H1 (cell line): ENCODE data around the gene LRR1. TPM values are rescaled to one million over a fixed set of nuclear protein-coding genes. Genes with fewer than 3 reads are reported as not detected.

ENCODE experiments used
- CTCF ChIP-seq, 3 experiments: IDR thresholded peaks; 1 replicate in 2 of 3; 2 replicates in 1 of 3; pipeline versions ENCODE4 v1.5.1 to v1.6.1; 2011; ENCODE audit warnings: low read length in 3 of 3, mild to moderate bottlenecking in 3 of 3, inconsistent platforms in 2 of 3, low read depth in 1 of 3, moderate library complexity in 1 of 3; ENCODE audit not compliant: insufficient read depth in 1 of 3; ENCODE audit errors: control extremely low read depth in 1 of 3
- JUN ChIP-seq: IDR thresholded peaks from 2 replicates; pipeline ENCODE4 v1.6.1; 2011; ENCODE audit warnings: low read depth, mild to moderate bottlenecking, improper control_type of control experiment, low read length
- JUND ChIP-seq: IDR thresholded peaks from 2 replicates; pipeline ENCODE4 v1.6.1; 2011; ENCODE audit warnings: mild to moderate bottlenecking, improper control_type of control experiment, low read length
- MAFK ChIP-seq: IDR thresholded peaks from 2 replicates; pipeline ENCODE4 v1.6.1; 2012; ENCODE audit warnings: low read depth, mild to moderate bottlenecking, improper control_type of control experiment, low read length
- TAF1 ChIP-seq: IDR thresholded peaks from 2 replicates; pipeline ENCODE4 v1.6.1; 2011; ENCODE audit warnings: mild to moderate bottlenecking, low read depth, low read length
- polyA plus RNA-seq, 7 experiments: library from polyadenylated mRNA; depleted of rRNA in 3 of 7; stranded (reverse) in 5 of 7; unstranded in 2 of 7; fragments of >200 nt in 5 of 7; fragments of 200-250 nt in 2 of 7; gene quantifications; 1 replicate in 5 of 7; 2 replicates in 1 of 7; 4 replicates in 1 of 7; pipeline versions ENCODE4 v1.2.1 to v1.2.3, GENCODE V29; 2011 to 2013; ENCODE audit warnings: missing spikeins in 2 of 7, mixed read lengths in 2 of 7
- total RNA-seq: library from RNA; stranded (reverse); fragmentation: NEBNext Ultra II Directional; extraction: Animal tissue kit (Norgen Biotek cat#: 25700); gene quantifications from 2 replicates; pipeline ENCODE4 v1.2.1, GENCODE V29; 2021
- TF ChIP-seq, protein P1 (sequence below): fragments of 300-600 bp; sonication (generic); IDR thresholded peaks from 2 replicates; pipeline ENCODE4 v1.7.1; 2012; ENCODE audit warnings: low read length, moderate library complexity, mild to moderate bottlenecking, inconsistent platforms; ENCODE audit not compliant: insufficient replicate concordance

Gene LRR1
- total and polyA plus RNA-seq, 2 of the 8 experiments (the other 6 are each of a cell fraction or from before 2014, with no cell fraction given): 30.7 to 37.5 TPM

DNA sequence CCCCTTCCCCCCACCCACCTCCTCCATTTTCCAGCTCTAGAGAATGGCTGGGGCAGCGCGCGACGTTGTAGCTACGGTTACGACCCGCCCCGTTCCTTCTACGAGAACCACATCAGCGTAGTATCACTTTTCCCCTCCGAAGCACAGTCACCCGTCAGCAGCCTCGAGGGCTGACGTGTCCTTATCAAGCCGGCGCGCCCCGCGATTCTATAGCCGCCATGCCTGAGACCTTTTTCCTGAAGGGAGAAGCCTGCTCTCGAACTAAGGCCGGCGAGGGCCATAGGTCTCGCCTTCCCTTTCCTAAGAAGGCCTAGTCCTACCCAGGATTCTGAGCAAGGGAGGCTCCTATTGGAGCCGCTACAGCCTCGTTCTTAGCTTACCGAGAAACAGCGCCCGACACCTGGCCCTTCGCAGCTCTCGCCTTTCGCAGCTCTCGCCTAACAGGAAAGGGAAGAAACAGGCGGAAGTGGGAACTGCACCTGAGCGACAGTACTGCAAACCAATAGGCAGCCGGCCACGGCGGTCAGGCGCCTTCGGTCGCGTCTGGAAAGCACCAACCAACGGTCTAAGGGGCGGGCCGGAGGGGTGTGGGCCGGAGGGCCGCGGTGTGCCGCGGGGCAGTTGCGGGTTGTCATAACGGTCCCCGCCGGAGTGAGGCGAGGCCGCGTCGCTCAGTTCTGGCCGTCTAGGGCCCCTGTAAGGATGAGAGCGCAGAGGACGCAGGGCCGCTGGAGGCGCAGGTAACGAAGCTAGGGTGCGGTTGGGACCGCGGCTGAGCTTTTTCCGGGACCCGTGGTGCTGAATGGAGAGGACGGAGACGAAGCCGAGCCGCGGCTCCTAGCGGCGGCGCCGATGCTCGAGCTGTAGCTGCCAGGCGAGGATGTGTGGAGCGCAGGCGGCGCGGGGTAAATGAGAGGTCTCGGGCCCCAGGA is 21.7 kb downstream of the LRR1 start, which contains the start of the genes MGAT2 and RPL36AL (continued):
- TF ChIP-seq, protein P1, sequence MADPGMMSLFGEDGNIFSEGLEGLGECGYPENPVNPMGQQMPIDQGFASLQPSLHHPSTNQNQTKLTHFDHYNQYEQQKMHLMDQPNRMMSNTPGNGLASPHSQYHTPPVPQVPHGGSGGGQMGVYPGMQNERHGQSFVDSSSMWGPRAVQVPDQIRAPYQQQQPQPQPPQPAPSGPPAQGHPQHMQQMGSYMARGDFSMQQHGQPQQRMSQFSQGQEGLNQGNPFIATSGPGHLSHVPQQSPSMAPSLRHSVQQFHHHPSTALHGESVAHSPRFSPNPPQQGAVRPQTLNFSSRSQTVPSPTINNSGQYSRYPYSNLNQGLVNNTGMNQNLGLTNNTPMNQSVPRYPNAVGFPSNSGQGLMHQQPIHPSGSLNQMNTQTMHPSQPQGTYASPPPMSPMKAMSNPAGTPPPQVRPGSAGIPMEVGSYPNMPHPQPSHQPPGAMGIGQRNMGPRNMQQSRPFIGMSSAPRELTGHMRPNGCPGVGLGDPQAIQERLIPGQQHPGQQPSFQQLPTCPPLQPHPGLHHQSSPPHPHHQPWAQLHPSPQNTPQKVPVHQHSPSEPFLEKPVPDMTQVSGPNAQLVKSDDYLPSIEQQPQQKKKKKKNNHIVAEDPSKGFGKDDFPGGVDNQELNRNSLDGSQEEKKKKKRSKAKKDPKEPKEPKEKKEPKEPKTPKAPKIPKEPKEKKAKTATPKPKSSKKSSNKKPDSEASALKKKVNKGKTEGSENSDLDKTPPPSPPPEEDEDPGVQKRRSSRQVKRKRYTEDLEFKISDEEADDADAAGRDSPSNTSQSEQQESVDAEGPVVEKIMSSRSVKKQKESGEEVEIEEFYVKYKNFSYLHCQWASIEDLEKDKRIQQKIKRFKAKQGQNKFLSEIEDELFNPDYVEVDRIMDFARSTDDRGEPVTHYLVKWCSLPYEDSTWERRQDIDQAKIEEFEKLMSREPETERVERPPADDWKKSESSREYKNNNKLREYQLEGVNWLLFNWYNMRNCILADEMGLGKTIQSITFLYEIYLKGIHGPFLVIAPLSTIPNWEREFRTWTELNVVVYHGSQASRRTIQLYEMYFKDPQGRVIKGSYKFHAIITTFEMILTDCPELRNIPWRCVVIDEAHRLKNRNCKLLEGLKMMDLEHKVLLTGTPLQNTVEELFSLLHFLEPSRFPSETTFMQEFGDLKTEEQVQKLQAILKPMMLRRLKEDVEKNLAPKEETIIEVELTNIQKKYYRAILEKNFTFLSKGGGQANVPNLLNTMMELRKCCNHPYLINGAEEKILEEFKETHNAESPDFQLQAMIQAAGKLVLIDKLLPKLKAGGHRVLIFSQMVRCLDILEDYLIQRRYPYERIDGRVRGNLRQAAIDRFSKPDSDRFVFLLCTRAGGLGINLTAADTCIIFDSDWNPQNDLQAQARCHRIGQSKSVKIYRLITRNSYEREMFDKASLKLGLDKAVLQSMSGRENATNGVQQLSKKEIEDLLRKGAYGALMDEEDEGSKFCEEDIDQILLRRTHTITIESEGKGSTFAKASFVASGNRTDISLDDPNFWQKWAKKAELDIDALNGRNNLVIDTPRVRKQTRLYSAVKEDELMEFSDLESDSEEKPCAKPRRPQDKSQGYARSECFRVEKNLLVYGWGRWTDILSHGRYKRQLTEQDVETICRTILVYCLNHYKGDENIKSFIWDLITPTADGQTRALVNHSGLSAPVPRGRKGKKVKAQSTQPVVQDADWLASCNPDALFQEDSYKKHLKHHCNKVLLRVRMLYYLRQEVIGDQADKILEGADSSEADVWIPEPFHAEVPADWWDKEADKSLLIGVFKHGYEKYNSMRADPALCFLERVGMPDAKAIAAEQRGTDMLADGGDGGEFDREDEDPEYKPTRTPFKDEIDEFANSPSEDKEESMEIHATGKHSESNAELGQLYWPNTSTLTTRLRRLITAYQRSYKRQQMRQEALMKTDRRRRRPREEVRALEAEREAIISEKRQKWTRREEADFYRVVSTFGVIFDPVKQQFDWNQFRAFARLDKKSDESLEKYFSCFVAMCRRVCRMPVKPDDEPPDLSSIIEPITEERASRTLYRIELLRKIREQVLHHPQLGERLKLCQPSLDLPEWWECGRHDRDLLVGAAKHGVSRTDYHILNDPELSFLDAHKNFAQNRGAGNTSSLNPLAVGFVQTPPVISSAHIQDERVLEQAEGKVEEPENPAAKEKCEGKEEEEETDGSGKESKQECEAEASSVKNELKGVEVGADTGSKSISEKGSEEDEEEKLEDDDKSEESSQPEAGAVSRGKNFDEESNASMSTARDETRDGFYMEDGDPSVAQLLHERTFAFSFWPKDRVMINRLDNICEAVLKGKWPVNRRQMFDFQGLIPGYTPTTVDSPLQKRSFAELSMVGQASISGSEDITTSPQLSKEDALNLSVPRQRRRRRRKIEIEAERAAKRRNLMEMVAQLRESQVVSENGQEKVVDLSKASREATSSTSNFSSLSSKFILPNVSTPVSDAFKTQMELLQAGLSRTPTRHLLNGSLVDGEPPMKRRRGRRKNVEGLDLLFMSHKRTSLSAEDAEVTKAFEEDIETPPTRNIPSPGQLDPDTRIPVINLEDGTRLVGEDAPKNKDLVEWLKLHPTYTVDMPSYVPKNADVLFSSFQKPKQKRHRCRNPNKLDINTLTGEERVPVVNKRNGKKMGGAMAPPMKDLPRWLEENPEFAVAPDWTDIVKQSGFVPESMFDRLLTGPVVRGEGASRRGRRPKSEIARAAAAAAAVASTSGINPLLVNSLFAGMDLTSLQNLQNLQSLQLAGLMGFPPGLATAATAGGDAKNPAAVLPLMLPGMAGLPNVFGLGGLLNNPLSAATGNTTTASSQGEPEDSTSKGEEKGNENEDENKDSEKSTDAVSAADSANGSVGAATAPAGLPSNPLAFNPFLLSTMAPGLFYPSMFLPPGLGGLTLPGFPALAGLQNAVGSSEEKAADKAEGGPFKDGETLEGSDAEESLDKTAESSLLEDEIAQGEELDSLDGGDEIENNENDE: no peak
- TF ChIP-seq TAF1 (peak; percentile 96), JUN (no peak), CTCF (IDR thresholded peaks at IDR 0.05; ENCODE audit: control extremely low read depth in 1 of 3, insufficient read depth in 1 of 3, low read depth in 1 of 3, low read length in 3 of 3) (peak in 1 of 3 experiments; percentile 7; a peak in 1 of 4 replicates), MAFK (no peak), JUND (no peak)
